ENCODE results near the gene DOCK3.
"Not testable (repeated sequence)": the region's sequence is repeated elsewhere in the genome, so short reads cannot be mapped to it uniquely, and the experiment has no call there.

GRCh38 chr3:50874876-50875275 is 200.1 kb downstream of the DOCK3 start:
- TF ChIP-seq CTCF (IDR thresholded peaks at IDR 0.05; ENCODE audit: low read depth, low read length, missing input control); TAF1 (conservative IDR thresholded peaks at IDR 0.05); HNF4G (IDR thresholded peaks at IDR 0.05): not testable (repeated sequence)

Data from liver (tissue), 3 donors.